ENCODE data around the gene SND1. TPM values are rescaled to one million over a fixed set of nuclear protein-coding genes. Genes with fewer than 3 reads are reported as not detected.

The SND1 gene
- total RNA-seq, 2 experiments from 2014 or later, result 158 to 166 TPM

- ATAC-seq, result no peak
- H3K9me3 Mint-ChIP-seq (ENCODE audit: low read depth), result no peaks in the 10 kb centered on the region
- H3K36me3 Mint-ChIP-seq, result peaks cover 18% of the 10 kb centered on the region
- DNase-seq, result no peak
- no peak overlapping the region for H3K27ac Mint-ChIP-seq
- CTCF ChIA-PET, result interaction anchor here (1.1 kb wide), 1 partner anchor 10 kb away, joined by 3 read pairs; no protein-coding TSS in a partner anchor
- no peaks in the 10 kb centered on the region for H3K4me1 Mint-ChIP-seq
- H3K27me3 Mint-ChIP-seq, result no peaks in the 10 kb centered on the region
- H3K4me3 Mint-ChIP-seq, result no peak overlapping the region
These were observed 343.3 kb downstream of the SND1 start for GRCh38 chr7:127995156-127995880.

- Mint-ChIP-seq H3K9me3 (ENCODE audit: low read depth) (no peaks in the 10 kb centered on the region), H3K27ac (no peak overlapping the region), H3K4me3 (no peak overlapping the region), H3K27me3 (no peaks in the 10 kb centered on the region), H3K36me3 (peaks cover 18% of the 10 kb centered on the region), H3K4me1 (no peaks in the 10 kb centered on the region)
- ATAC-seq, result no peak
- DNase-seq, result no peak
- CTCF ChIA-PET, result interaction anchor here (1.1 kb wide), 1 partner anchor 10 kb away, joined by 3 read pairs; no protein-coding TSS in a partner anchor
These were observed 343.9 kb downstream of the SND1 start for GRCh38 chr7:127995881-127996215.

DNA sequence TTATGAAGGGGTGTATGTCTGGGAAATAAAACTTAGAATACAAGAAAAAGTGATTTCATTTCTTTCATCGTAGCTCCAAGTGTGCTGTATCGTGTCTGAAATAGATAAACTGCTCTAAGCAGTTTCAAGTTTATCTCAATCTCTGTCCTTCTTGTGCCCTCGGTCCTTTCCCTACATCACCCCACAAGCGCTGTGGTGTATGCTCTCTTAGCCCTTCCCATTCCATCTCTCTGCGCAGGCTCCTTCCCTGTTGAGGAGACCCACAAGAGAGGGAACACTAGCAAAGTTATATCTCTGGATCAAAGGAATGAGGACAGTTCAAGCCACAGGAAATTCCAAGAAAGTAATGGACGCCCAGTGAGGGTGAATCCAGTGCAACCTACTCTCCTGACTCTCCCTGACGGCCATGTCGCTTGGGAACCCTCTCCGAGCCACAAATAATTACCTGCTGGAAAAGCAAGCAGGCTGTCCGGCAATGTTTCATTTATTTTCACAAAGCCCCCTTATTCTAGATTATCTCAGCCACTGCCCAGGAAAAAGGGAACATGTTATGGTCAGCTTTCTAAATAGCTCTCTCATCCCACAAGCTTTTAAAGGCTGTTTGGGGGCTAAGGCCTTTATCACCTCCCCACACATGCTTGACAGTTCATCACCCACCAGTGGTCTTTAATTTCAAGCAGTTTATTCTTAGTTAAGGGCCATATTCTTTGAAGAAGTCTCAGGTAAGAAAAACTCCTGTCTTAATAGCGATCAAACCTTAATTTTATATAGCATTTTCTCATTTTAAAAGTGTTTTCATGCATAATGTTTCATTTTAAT lies 344.5 kb downstream of the SND1 start:
- peaks cover 13% of the 10 kb centered on the region for H3K36me3 Mint-ChIP-seq
- no peak for ATAC-seq
- CTCF ChIA-PET, result interaction anchor here (1.1 kb wide), 1 partner anchor 11 kb away, joined by 3 read pairs; no protein-coding TSS in a partner anchor
- no peak overlapping the region for H3K4me3 Mint-ChIP-seq
- no peak for DNase-seq
- peaks cover 2% of the 10 kb centered on the region for H3K4me1 Mint-ChIP-seq
- no peak overlapping the region for H3K27ac Mint-ChIP-seq
- H3K9me3 Mint-ChIP-seq (ENCODE audit: low read depth), result no peaks in the 10 kb centered on the region
- no peaks in the 10 kb centered on the region for H3K27me3 Mint-ChIP-seq

DNA sequence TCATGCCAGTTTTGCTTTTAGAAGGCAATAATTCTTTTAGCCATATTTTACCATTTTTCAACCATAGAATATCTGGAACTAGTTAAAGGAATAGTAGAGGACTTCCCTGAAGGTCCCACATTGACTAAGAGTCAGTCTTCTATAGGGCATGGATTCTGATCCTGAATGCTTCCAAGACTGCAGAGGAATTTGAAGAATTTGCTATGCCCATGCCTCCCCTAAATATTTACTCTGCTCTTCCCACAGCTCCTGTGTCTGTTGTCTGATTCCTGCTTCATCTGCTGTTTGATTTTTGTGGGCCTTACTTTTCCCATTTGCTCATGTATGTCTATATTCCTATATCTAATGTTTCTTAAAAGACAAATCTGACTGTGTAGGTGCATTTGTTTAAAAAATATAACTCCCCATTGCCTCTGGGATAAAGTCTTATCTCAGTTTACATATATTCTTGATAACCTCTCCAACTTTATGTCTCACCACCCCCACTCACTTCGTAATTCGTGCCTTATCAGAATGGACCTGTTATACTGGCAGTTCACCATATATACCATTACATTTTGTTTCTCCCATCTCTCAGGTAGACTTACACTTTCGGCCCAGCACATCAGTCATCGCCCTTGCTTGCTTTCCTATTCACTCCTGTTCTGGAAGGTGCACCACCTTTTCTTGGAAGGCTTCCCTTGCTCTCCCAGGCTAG lies 345.4 kb downstream of the SND1 start:
- Mint-ChIP-seq H3K27ac (no peak overlapping the region), H3K27me3 (no peaks in the 10 kb centered on the region), H3K4me3 (no peak overlapping the region), H3K36me3 (peaks cover 13% of the 10 kb centered on the region), H3K4me1 (peaks cover 2% of the 10 kb centered on the region), H3K9me3 (ENCODE audit: low read depth) (no peaks in the 10 kb centered on the region)
- CTCF ChIA-PET, result no interaction called here
- ATAC-seq (no peak), DNase-seq (no peak)

- CTCF ChIA-PET, result no interaction called here
- Mint-ChIP-seq H3K4me3 (no peak overlapping the region), H3K27me3 (no peaks in the 10 kb centered on the region), H3K9me3 (ENCODE audit: low read depth) (no peaks in the 10 kb centered on the region), H3K4me1 (peaks cover 6% of the 10 kb centered on the region), H3K36me3 (peaks cover 4% of the 10 kb centered on the region), H3K27ac (no peak overlapping the region)
- no peak for DNase-seq
- no peak for ATAC-seq
These were observed 346.7 kb downstream of the SND1 start for GRCh38 chr7:127998671-127999070.

GRCh38 chr7:128000048-128000447 lies 348.1 kb downstream of the SND1 start:
- ATAC-seq (no peak), DNase-seq (no peak)
- Mint-ChIP-seq H3K9me3 (ENCODE audit: low read depth) (no peaks in the 10 kb centered on the region), H3K27me3 (no peaks in the 10 kb centered on the region), H3K27ac (no peak overlapping the region), H3K36me3 (no peaks in the 10 kb centered on the region), H3K4me1 (peaks cover 15% of the 10 kb centered on the region), H3K4me3 (no peak overlapping the region)
- CTCF ChIA-PET, result interaction anchor here (1.1 kb wide), 1 partner anchor 321 kb away, joined by 3 read pairs; no protein-coding TSS in a partner anchor

DNA sequence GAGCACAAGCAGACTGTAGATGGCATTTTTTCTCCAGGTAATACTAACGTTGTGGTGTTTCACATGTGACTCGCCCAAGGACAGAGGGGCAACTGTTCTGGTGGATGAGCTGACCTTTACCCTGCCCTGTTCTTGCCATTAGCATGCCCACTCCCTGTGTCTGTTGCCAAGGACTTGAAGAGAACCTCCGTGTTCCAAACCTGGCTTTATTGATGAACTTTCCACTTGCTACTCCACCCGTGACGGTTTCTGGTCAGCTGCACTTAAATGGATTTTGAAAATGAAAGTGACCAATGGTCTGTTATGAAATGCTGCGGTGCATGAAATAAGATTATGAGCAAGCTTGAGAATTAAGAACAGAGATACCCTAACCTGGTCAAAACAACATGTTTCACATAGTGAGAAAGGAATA lies 348.9 kb downstream of the SND1 start:
- Mint-ChIP-seq H3K4me3 (no peak overlapping the region), H3K27me3 (no peaks in the 10 kb centered on the region), H3K9me3 (ENCODE audit: low read depth) (no peaks in the 10 kb centered on the region), H3K4me1 (peaks cover 15% of the 10 kb centered on the region), H3K27ac (no peak overlapping the region), H3K36me3 (no peaks in the 10 kb centered on the region)
- DNase-seq (no peak), ATAC-seq (no peak)
- CTCF ChIA-PET, result no interaction called here

DNA sequence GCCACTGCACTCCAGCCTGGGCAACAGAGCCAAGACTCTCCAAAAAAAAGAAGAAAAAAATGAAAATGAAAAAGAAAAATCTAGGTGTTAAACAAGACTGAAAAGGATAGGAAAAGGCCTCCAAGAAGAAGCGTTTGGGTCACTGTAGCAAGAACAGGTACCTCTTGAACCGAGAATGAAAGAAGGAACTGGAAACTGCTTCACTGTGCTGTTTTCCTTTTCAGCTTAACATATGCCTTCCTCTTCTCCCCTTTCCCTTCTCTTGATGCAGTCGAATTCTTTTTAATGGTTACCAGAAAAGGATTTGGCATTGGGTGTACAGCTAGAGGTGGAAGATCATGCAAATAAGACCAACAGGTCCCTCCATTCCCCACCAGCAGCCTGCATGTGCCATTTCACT lies 351.2 kb downstream of the SND1 start:
- DNase-seq (no peak), ATAC-seq (no peak)
- Mint-ChIP-seq H3K9me3 (ENCODE audit: low read depth) (no peaks in the 10 kb centered on the region), H3K27me3 (no peaks in the 10 kb centered on the region), H3K4me3 (no peak overlapping the region), H3K36me3 (no peaks in the 10 kb centered on the region), H3K4me1 (peaks cover 15% of the 10 kb centered on the region), H3K27ac (no peak overlapping the region)
- CTCF ChIA-PET, result no interaction called here

DNA sequence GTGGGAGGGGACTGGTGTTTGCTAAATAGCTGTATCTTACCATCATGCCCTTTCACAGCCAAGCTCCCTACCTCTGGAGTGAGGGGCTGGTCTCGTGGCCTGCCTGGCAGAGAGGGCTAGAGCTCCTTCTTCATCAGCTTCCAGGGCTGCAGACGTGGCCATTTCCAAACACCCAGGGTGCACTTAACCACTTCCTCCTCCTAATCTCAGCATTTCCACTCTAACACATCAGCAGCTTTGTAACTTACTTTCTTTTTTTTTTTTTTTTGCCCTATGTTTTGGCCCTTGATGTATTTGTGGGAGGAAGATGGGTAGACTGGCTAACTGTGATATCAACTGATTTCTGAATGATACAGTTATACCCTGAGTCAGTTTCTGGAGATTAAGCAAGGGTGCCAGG lies 351.8 kb downstream of the SND1 start:
- CTCF ChIA-PET, result interaction anchor here (0.9 kb wide), 1 partner anchor 206 kb away, joined by 3 read pairs; no protein-coding TSS in a partner anchor
- Mint-ChIP-seq H3K4me1 (peaks cover 15% of the 10 kb centered on the region), H3K9me3 (ENCODE audit: low read depth) (no peaks in the 10 kb centered on the region), H3K4me3 (no peak overlapping the region), H3K36me3 (no peaks in the 10 kb centered on the region), H3K27me3 (no peaks in the 10 kb centered on the region), H3K27ac (no peak overlapping the region)
- DNase-seq (no peak), ATAC-seq (no peak)

DNA sequence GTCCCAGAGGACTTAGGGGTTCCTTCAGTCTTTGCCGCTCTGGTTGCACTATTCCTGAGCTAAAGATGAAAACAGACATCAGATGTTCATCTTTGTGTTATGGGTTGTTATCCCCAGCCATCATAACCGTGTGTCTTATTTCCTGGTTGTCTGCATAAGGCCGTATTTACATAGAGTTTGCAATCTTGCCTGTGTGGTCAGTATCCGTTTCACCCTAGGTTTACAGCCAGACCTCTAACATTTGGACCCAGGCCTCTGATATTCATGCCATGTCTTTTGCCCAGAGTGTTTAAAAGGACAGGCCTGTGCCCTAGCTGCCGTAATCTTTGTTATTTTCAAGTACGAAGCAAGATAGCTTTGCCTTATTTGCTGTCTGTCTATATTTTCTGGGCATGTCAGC lies 352.6 kb downstream of the SND1 start:
- H3K27me3 Mint-ChIP-seq, result no peaks in the 10 kb centered on the region
- H3K4me3 Mint-ChIP-seq, result no peak overlapping the region
- CTCF ChIA-PET, result interaction anchor here (0.9 kb wide), 1 partner anchor 205 kb away, joined by 3 read pairs; no protein-coding TSS in a partner anchor
- DNase-seq (no peak), ATAC-seq (no peak)
- H3K27ac Mint-ChIP-seq, result no peak overlapping the region
- peaks cover 15% of the 10 kb centered on the region for H3K4me1 Mint-ChIP-seq
- no peaks in the 10 kb centered on the region for H3K36me3 Mint-ChIP-seq
- H3K9me3 Mint-ChIP-seq (ENCODE audit: low read depth), result no peaks in the 10 kb centered on the region

DNA sequence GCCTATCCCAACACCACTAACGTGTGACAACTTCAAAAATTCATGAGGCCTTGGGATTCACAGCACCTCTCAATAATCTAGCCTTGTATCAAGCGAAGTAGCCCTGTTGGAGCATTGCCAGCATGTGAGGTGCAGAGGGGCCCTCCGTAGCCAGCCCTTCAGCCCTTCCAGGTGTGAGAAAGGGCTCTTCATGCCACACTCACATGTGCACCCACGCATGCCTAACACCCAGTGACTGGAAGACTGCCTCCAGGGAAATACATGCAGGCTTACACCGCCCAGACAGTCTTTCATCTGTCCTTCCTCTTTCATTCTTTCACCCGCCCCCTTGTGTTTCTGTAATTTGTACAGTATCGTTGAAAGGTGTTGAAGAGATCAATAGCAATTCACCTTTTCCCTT lies 353.1 kb downstream of the SND1 start:
- no peaks in the 10 kb centered on the region for H3K9me3 Mint-ChIP-seq (ENCODE audit: low read depth)
- DNase-seq (no peak), ATAC-seq (no peak)
- peaks cover 15% of the 10 kb centered on the region for H3K4me1 Mint-ChIP-seq
- H3K27ac Mint-ChIP-seq, result no peak overlapping the region
- H3K36me3 Mint-ChIP-seq, result no peaks in the 10 kb centered on the region
- CTCF ChIA-PET, result no interaction called here
- H3K4me3 Mint-ChIP-seq, result no peak overlapping the region
- H3K27me3 Mint-ChIP-seq, result no peaks in the 10 kb centered on the region

GRCh38 chr7:128005759-128006159 lies 353.8 kb downstream of the SND1 start:
- Mint-ChIP-seq H3K27ac (no peak overlapping the region), H3K27me3 (no peaks in the 10 kb centered on the region), H3K36me3 (no peaks in the 10 kb centered on the region), H3K9me3 (ENCODE audit: low read depth) (no peaks in the 10 kb centered on the region), H3K4me1 (peaks cover 15% of the 10 kb centered on the region), H3K4me3 (no peak overlapping the region)
- DNase-seq, result no peak
- no peak for ATAC-seq
- CTCF ChIA-PET, result no interaction called here

GRCh38 chr7:128006550-128007302 lies 354.7 kb downstream of the SND1 start:
- Mint-ChIP-seq H3K9me3 (ENCODE audit: low read depth) (no peaks in the 10 kb centered on the region), H3K36me3 (no peaks in the 10 kb centered on the region), H3K27ac (no peak overlapping the region), H3K4me1 (peaks cover 13% of the 10 kb centered on the region), H3K4me3 (no peak overlapping the region), H3K27me3 (no peaks in the 10 kb centered on the region)
- ATAC-seq, result no peak
- CTCF ChIA-PET, result no interaction called here
- DNase-seq, result no peak

Data from activated CD8-positive, alpha-beta memory T cell treated with anti-CD3 and anti-CD28 coated beads, Interleukin-2, amount 10 ng/mL, durations not matched to agents 7 days and 5 days (primary cell).